GM10847 (cell line): ENCODE results near the gene PANX2.

Experiments
- POLR2A ChIP-seq: IDR thresholded peaks from 2 replicates; pipeline ENCODE4 v1.6.1; 2011; ENCODE audit not compliant: insufficient read length; ENCODE audit errors: extremely low read depth

The PANX2 gene

DNA sequence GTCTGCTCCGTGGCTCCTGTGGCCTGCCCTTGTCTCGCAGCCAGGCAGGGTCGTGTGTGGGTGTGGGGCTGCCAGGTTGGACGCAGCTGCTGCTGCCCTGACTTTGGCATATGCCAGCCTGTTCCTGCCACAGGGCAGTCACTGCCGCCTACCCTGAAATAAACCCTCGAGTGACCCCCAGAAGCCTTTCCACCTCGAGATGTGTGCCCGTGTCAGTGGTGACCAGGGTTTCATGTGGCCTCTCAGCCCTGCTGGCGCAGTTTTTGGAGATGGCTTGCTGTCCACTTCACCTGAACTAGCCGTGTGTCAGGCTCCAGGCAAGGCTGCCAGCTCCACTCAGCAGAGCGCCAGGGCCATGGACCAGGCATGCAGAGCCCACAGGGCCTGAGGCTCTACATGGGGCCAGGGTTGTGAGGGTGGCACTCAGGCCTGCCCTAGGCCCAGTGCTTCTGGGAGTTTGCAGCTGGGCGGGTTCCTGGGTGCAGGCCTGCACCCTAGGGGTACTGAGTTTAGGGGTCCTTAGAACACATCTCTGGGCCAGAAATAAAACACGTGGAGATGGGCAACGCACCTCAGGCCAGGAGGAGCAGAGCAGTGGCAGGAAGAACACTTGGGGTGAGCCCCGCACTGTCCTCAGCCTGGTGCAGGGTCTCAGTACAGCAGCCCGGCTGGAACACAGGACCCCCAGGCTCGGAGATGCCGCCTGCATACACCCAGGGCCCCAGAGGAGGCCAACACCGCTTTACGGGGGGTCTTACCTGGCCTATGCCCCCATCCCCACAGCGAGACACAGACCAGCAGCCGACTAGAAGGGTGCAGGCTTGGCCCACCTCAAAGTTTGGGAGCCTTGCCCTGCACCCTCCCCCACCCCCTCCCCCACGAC, 8.8 kb upstream of the PANX2 start:
- TF ChIP-seq POLR2A = no peak

DNA sequence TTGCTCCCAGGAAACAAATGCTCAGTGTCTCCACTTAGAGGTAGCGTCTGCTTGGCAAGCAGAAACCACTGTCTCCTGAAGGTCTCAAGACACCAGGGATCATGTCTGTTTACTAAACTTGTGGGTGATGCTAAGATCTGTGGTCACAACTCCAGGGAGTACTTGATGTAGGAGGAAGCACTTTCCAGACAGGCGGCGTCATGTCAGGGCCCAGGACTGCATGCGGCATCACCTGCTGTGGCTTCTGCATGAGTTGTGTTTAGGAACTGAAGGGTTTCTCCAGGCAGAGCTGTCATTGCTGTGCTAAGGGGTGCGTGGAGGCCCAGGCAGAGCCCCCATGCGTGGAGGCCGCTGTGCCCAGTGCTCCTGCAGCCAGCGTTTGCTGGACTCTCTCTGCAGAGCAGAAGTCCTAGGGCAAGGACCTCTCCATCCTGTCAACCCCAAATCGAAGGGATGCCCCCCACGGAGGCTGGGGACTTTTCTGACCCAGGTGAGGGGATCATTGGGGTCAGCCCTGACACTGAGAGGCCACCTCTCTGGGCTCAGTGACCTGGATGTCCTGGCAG, 8.1 kb upstream of the PANX2 start:
- TF ChIP-seq POLR2A = no peak

DNA sequence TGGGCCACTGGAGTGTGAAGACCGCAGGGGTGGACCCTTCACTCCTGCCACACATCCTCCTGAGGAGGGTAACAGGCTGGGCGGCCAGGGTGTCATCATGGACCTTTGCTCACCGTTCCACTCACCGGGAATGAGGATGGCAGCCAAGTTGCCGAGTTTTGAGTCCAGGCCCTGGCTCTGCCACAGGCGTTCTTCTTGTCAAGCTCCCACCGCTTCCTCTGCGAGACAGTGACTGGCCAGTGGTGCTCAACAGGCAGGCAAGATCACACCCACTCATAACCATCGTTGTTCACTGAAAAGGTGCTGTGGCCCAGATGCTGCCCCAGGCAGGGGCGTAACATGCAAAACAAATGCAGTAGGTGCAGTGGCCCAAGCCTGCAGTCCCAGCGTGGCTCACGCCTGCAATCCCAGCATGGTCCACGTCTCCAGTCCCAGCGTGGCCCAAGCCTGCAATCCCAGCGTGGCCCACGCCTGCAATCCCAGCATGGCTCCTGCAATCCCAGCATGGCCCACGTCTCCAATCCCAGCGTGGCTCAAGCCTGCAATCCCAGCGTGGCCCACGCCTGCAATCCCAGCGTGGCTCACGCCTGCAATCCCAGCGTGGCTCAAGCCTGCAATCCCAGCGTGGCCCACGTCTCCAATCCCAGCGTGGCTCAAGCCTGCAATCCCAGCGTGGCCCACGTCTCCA, 5.0 kb upstream of the PANX2 start:
- TF ChIP-seq POLR2A = no peak

DNA sequence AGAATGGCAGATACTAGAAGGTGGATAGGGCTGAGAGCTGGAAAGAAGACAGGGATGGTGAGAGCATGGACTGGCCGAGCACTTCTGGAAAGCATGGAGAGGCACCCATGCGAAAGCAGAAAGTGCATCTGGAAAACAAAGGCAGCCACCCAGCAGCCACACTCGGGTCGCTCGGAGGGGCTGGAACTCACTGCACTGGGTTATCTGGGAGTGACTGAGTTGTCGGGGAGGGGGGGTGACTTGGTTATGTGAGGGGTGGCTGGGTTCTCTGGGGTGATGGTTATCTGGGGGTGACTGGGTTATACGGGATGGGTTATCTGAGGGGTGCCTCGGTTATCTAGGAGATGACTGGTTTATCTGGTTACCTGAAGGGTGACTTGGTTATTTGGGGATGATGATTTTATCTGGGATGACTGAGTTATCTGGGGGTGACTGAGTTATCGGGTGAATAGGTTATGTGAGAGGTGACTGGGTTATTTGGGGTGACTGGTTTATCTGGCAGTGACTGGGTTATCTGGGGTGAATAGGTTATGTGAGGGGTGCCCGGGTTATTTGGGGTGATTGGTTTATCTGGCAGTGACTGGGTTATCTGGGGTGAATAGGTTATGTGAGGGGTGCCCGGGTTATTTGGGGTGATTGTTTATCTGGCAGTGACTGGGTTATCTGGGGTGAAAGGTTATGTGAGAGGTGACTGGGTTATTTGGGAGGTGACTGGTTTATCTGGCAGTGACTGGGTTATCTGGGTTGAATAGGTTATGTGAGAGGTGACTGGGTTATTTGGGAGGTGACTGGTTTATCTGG, 2.6 kb upstream of the PANX2 start:
- no peak for TF ChIP-seq POLR2A

DNA sequence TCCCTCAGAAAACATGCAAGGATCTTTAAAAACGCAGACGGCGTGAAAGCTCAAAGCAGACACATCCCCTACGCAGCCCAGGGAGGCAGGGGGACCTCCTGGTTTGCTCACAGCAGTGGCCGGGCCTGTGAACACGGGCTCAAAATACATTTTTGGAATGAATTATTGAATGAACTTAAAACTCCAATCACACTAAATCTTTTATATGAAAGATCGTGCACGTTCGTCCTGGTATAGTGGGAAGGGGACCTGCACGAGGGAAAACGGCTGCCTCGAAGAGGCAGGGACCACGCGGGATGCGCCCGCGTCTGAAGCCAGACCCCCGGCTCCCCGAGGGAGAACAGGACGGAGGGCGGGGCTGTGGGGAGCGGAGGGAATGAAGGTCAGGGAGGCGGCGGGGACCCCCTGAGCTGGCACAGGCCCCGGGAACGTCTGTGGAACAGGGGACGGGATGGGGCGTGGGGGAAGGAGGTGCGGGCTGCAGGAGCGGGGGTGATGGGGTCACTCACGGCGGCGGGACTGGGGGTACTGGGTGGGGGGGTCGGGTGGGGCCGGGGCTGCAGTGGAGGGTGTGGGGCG, 1.3 kb upstream of the PANX2 start:
- no peak for TF ChIP-seq POLR2A

DNA sequence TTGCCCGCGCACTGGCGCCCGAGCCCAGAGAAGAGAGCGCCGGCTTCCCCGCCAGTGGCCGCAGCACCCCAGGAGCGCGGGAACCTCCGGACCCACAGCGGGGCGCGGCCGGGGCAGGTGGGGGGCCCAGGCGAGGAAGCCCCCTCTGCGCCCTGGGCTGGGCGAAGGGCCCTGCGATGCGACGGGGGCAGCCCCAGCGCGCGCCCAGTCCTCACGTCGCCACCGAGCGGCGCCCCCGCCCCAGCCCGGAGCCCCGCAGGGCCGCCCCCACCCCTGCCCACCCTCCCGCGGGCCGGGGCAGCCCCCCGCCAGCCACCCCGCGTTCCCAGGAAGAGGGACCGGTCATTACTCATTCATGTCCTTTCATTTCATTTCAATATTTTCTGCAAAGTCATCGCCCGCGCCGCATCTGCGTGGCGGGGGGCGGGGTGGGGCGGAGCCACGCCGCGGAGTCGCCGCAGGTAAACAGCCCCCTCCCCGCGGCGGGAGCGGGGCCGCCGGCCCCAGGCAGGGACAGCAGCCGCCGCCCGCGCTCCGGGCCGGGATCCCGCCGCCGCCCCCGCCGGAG, 673 bp upstream of the PANX2 start:
- no peak for TF ChIP-seq POLR2A

DNA sequence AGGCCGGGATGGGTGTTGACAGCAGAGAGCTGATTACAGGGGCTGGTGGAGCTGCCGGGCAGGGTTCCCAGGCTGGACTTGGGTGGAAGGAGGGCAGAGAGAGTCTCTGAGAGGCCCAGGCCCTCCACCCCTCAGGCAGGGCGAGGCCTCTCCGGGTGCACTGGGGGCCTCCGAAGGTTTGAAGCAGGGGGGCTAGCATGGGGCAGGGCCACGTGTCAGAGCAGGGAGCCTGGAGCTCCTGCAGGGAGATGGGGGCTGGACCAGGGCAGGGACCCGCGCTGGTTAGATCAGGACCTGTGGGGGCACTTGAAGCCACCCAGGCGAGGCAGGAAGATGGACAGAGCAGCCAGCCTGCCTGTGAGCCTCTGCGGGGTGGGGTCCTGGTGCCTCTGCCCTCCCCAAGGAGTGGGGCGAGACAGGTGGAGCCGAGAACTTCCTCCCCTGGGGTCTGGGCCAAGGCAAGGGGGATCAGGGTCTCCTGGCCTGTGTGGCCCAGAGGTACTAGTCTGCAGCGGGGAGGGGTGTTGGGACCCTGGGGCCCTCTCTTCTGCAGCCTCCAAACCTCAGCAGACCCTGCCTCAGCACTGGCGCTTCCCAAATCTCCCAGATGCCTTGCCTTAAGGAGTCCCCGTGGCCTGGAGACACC, 911 bp downstream of the PANX2 start:
- TF ChIP-seq POLR2A = no peak

DNA sequence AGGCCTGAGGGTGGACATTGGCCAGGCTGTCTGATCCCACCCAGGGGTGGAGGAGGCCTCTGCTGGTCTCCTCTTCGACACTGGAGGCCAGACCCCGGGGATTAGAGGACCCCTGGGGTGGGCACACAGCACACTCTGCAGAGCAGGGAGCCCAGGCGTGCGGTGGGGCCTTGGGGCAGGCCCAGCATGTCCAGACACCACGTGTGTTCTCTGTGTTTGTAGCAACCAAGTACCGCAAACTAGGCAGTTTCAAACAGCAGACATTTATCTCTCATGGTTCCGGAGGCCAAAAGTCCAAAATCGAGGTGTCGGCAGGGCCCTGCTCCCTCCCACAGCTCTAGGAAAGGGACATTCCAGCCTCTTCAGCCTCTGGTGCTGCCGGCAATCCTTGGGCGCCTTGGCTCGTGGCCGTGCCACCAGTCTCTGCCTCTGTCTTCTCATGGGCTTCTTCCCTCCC, 1.5 kb downstream of the PANX2 start:
- no peak for TF ChIP-seq POLR2A

DNA sequence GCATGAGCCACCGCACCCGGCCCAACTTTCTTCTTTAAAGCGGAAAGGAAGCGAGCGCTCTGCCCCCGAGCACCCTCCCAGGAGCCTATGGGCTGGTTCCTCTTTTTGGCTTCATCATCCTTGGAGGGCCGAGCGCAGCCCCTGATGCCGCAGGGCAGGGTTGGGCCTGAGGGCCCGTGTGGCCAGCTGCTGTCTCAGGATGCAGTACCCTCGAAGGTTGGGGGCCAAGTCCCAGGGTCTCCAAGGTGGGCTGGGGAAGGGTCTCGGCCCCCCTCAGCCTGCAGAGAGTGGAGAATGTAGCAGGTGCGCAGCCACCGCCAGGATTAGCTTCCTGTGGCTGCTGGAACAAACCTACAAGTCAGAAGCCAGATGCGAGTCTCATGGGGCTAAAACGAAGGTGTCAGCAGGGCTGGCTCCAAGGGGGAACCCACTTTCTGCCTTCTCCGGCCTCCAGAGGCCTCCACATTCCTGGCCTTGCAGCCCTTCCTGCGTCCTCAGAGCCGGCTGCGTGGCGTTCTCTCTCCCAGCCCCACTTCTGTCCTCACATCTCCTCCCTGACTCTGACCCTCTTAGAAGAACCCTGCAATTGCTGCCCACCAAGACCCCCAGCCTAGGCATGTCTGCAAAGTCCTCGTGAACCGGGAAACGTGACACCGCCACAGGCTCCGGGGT, 2.9 kb downstream of the PANX2 start:
- TF ChIP-seq POLR2A = no peak

DNA sequence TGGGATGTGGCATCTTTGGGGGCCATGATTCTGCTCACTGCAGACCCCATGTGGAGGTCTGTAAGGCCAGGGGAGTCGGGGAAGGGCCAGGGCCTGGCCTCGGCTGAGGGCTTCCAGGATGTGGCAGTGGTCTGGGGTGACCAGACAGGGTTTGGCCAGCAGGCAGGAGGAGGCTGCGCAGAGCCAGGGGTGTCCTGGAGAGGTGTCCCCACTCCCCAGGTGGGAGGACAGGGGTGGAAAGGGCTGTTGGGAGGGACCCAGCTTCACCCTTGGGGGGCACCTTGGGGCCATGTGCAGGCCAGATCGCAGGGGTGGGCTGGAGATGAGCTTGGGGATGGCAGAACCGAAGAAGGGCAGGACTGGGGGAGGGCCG, 3.4 kb downstream of the PANX2 start:
- TF ChIP-seq POLR2A = no peak

DNA sequence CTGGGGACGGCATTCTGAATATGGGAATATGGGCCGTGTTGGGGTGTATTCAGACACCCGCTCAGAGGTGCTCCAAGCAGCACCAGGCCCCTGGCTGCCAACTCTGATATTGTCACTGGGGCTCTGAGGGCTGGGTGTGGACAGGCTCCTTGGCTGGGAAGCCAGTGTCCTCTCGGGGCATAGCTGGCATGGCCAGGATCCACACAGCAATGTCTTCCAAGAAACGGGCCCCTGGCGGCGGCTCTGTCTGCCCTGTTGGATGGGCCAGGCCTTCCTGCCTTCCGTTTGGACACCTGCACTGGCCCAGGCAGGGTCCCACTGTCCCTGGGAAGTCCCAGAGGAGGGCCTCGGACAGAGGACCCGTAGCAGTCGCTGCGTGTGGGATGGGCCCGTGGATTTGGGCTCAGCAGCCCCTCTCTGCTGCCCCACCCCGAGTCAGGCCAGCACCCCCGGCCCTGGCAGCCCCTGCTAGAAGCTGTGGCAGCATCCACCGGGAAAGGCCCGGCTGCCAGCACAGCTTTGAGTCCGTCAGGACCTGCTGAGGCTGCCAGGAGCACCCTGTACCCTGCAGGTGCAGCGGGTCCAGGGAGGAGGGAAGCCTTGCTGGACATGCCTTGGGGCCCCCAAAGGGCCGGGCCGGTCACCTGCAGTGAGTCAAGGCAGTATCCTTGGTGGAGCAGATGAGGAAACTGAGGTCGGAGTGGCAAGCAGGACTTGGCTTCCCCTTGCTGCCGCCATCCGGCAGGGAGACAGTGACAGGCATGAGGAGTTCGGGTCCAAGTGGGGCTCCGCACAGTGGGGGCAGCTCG, 4.1 kb downstream of the PANX2 start:
- no peak for TF ChIP-seq POLR2A

DNA sequence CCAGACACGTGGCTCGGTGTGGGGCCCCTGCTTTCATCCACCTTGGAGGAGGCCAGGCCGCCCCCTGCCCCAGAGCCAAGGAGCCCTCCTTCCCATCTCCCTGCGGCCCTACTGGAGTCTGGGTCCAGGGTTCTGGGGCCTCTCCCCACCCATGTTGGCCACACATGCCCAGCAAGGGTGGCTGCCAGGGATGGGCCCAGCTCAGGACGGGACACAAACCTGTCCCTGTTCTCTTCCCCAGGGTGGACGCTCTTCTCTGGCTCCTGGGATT, 4.6 kb downstream of the PANX2 start:
- no peak for TF ChIP-seq POLR2A
